GM18907 (cell line): ENCODE data around the gene BIRC5.
"Not testable (repeated sequence)": the region's sequence is repeated elsewhere in the genome, so short reads cannot be mapped to it uniquely, and the experiment has no call there.

ENCODE experiments used
- ATAC-seq: cut with Tn5 transposase; IDR thresholded peaks from one replicate; pipeline ENCODE4 v1.9.1; 2021; ENCODE audit warnings: mild to moderate bottlenecking, moderate library complexity; ENCODE audit not compliant: unreplicated experiment

Gene BIRC5

GRCh38 chr17:78224231-78225087 is 10.4 kb downstream of the BIRC5 start:
- ATAC-seq, result no peak

- no peak for ATAC-seq
These were observed 11.2 kb downstream of the BIRC5 start for GRCh38 chr17:78225088-78225865.

- ATAC-seq, result no peak
These were observed 12.2 kb downstream of the BIRC5 start for GRCh38 chr17:78226055-78226758.

GRCh38 chr17:78226759-78227454 is 12.9 kb downstream of the BIRC5 start:
- no peak for ATAC-seq

GRCh38 chr17:78227455-78227916 is 13.4 kb downstream of the BIRC5 start:
- ATAC-seq, result no peak

- ATAC-seq, result no peak
These were observed 14.1 kb downstream of the BIRC5 start for GRCh38 chr17:78228176-78228575.

GRCh38 chr17:78230252-78230962 is 16.4 kb downstream of the BIRC5 start:
- no peak for ATAC-seq

- ATAC-seq, result no peak
These were observed 17.2 kb downstream of the BIRC5 start, which contains the start of gene TMEM235 for GRCh38 chr17:78230996-78231935. Gene TMEM235, plus strand, starts transcription at chr17:78231631. Its CDS starts 393 bp downstream, at chr17:78232024.

GRCh38 chr17:78231991-78232858 is 18.2 kb downstream of the BIRC5 start:
- ATAC-seq, result no peak

- ATAC-seq, result no peak
These were observed 18.8 kb downstream of the BIRC5 start for GRCh38 chr17:78232859-78233173.

GRCh38 chr17:78233678-78234077 is 19.6 kb downstream of the BIRC5 start:
- no peak for ATAC-seq

- ATAC-seq, result no peak
These were observed 20.3 kb downstream of the BIRC5 start for GRCh38 chr17:78234261-78234865.

- not testable (repeated sequence) for ATAC-seq
These were observed 21.0 kb downstream of the BIRC5 start for GRCh38 chr17:78235022-78235421.

GRCh38 chr17:78235885-78236284 is 21.8 kb downstream of the BIRC5 start:
- no peak for ATAC-seq

- no peak for ATAC-seq
These were observed 22.5 kb downstream of the BIRC5 start for GRCh38 chr17:78236362-78237127.

GRCh38 chr17:78237401-78238012 is 23.5 kb downstream of the BIRC5 start:
- no peak for ATAC-seq
